ENCODE results near the gene LINGO4.

The LINGO4 gene

GRCh38 chr1:151837197-151837596, 32.0 kb upstream of the LINGO4 start (continued):
- TF ChIP-seq ZNF18 (tag by site-specific recombination; IDR thresholded peaks at IDR 0.05) (no peak), ZNF558 (tag by site-specific recombination; IDR thresholded peaks at IDR 0.05) (no peak)

- CTCF ChIA-PET = interaction anchor here (0.6 to 2.2 kb wide), 32 partner anchors 8 to 554 kb away, joined by 3 to 14 read pairs (median 5); partner anchors contain the start of genes MRPL9, PI4KB, THEM5 and TUFT1
- no peak for TF ChIP-seq ZBTB6 (tag by site-specific recombination; IDR thresholded peaks at IDR 0.05)
- no peak for TF ChIP-seq SCRT1 (tag by site-specific recombination; IDR thresholded peaks at IDR 0.05; ENCODE audit: borderline replicate concordance)
- TF ChIP-seq ZNF658 (tag by site-specific recombination; IDR thresholded peaks at IDR 0.05) = no peak
- TF ChIP-seq ZNF473 (tag by site-specific recombination; IDR thresholded peaks at IDR 0.05) = no peak
- TF ChIP-seq ZBTB1 (tag by site-specific recombination; IDR thresholded peaks at IDR 0.05) = no peak
- no peak for TF ChIP-seq ZBTB11 (tag by site-specific recombination; conservative IDR thresholded peaks at IDR 0.05; ENCODE audit: low read depth)
- no peak for TF ChIP-seq ZNF76 (tag by site-specific recombination; IDR thresholded peaks at IDR 0.05; ENCODE audit: borderline replicate concordance, low read depth)
- no peak for TF ChIP-seq PRDM10 (tag by site-specific recombination; IDR thresholded peaks at IDR 0.05)
- TF ChIP-seq ZNF175 (tag by site-specific recombination; IDR thresholded peaks at IDR 0.05) = no peak
- TF ChIP-seq HOXD13 (CRISPR knock-in tag; IDR thresholded peaks at IDR 0.05; ENCODE audit: borderline replicate concordance) = no peak
- TF ChIP-seq GLIS1 (tag by site-specific recombination; IDR thresholded peaks at IDR 0.05) = no peak
- TF ChIP-seq ZSCAN23 (tag by site-specific recombination; IDR thresholded peaks at IDR 0.05) = no peak
- TF ChIP-seq ZNF837 (tag by site-specific recombination; IDR thresholded peaks at IDR 0.05) = no peak
- no peak for TF ChIP-seq ZNF654 (tag by site-specific recombination; IDR thresholded peaks at IDR 0.05; ENCODE audit: low read depth)
- TF ChIP-seq ZNF571 (tag by site-specific recombination; IDR thresholded peaks at IDR 0.05) = no peak
- no peak for TF ChIP-seq ZBTB10 (tag by site-specific recombination; IDR thresholded peaks at IDR 0.05)
- no peak for TF ChIP-seq ZNF266 (tag by site-specific recombination; IDR thresholded peaks at IDR 0.05; ENCODE audit: low read depth)
- no peak for TF ChIP-seq ZSCAN5A (tag by site-specific recombination; IDR thresholded peaks at IDR 0.05)
- no peak for TF ChIP-seq CTCF (tag by site-specific recombination; IDR thresholded peaks at IDR 0.05)
Observed at GRCh38 chr1:151835596-151835995, 30.4 kb upstream of the LINGO4 start.

More at GRCh38 chr1:151835596-151835995, 30.4 kb upstream of the LINGO4 start:
- H3K27ac ChIP-seq (ENCODE audit: extremely low read depth, low read depth, low read length) = no peak overlapping the region
- H3K9me3 ChIP-seq (ENCODE audit: control insufficient read depth, insufficient read depth, low read depth, low read length) = no peaks in the 10 kb centered on the region
- POLR2A ChIA-PET = interaction anchor here (1.1 kb wide), 1 partner anchor 73 kb away, joined by 3 read pairs; the partner anchor contains the start of gene MRPL9
- no peaks in the 10 kb centered on the region for H3K36me3 ChIP-seq (ENCODE audit: control insufficient read depth in 2 of 2, insufficient read depth in 1 of 2, low read length in 2 of 2)
- H3K4me3 ChIP-seq (ENCODE audit: low read depth, low read length) = no peak overlapping the region
- peaks cover 2% of the 10 kb centered on the region; the same call in 1 of the 2 replicates for H3K4me1 ChIP-seq (ENCODE audit: control insufficient read depth, insufficient read depth, low read length)

All from HEK293 (cell line).